OCI-LY7 (cell line): ENCODE data around the gene NAA20. TPM values are rescaled to one million over a fixed set of nuclear protein-coding genes. Genes with fewer than 3 reads are reported as not detected.

Source experiments
- BruUV-seq: library from RNA; stranded (reverse); fragments of 400-500 nt; replicated peaks from 2 replicates; lab custom pipeline; 2021; lab: Mats Ljungman, UMichigan
- CTCF ChIA-PET: fragments of 300-600 bp; sonication (Branson Sonifier 250); formaldehyde crosslinking; loops from one replicate; lab custom pipeline; 2022; ENCODE audit warnings: antibody characterized with exemption; ENCODE audit not compliant: unreplicated experiment; lab: Charles Lee
- POLR2A ChIA-PET: fragments of 300-600 bp; sonication (Branson Sonifier 250); formaldehyde crosslinking; loops from one replicate; lab custom pipeline; 2022; ENCODE audit warnings: antibody characterized with exemption; lab: Charles Lee
- DNase-seq: peaks from one replicate; pipeline ENCODE4 v3.0.0-alpha.2; 2015; ENCODE audit warnings: low spot score
- H2AFZ ChIP-seq: fragments of 200-600 bp; sonication (generic), shearing (Covaris generic); 2 replicates; pipeline ENCODE4 v1.6.1; 2014; ENCODE audit warnings: mild to moderate bottlenecking, antibody characterized with exemption, low read length, moderate library complexity
- H3K27ac ChIP-seq: fragments of 200-600 bp; sonication (generic); 2 replicates; pipeline ENCODE4 v1.5.1; 2014; ENCODE audit warnings: mixed run types, low read depth, mild to moderate bottlenecking, moderate library complexity, low read length, inconsistent platforms; ENCODE audit not compliant: poor library complexity, severe bottlenecking
- H3K36me3 ChIP-seq: fragments of 200-600 bp; sonication (generic); 2 replicates; pipeline ENCODE4 v1.6.1; 2014; ENCODE audit warnings: mild to moderate bottlenecking, antibody characterized with exemption, low read length, moderate library complexity, mixed read lengths; ENCODE audit not compliant: insufficient read depth
- H3K4me1 ChIP-seq: fragments of 200-600 bp; sonication (generic); 2 replicates; pipeline ENCODE4 v1.5.1; 2014; ENCODE audit warnings: mild to moderate bottlenecking, low read length; ENCODE audit not compliant: insufficient read depth, poor library complexity, severe bottlenecking
- H3K4me2 ChIP-seq: fragments of 200-600 bp; sonication (generic); 2 replicates; pipeline ENCODE4 v1.6.1; 2014; ENCODE audit warnings: mild to moderate bottlenecking, low read length
- H3K4me3 ChIP-seq: fragments of 200-600 bp; sonication (generic); 2 replicates; pipeline ENCODE4 v1.5.1; 2014; ENCODE audit warnings: mild to moderate bottlenecking, low read depth, low read length; ENCODE audit not compliant: poor library complexity, severe bottlenecking
- H3K79me2 ChIP-seq: fragments of 200-600 bp; sonication (generic); 2 replicates; pipeline ENCODE4 v1.6.1; 2016; ENCODE audit warnings: low read depth, mild to moderate bottlenecking, low read length, moderate library complexity, mixed read lengths; ENCODE audit not compliant: insufficient read depth
- H3K9me2 ChIP-seq: fragments of 200-600 bp; sonication (generic); 2 replicates; pipeline ENCODE4 v1.6.1; 2016; ENCODE audit warnings: mild to moderate bottlenecking, low read length, mixed read lengths; ENCODE audit not compliant: insufficient read depth
- H3K9me3 ChIP-seq: fragments of 200-600 bp; sonication (generic); 2 replicates; pipeline ENCODE4 v1.6.1; 2014; ENCODE audit warnings: mild to moderate bottlenecking, mixed run types, low read length, mixed read lengths
- H4K20me1 ChIP-seq: fragments of 200-600 bp; sonication (generic); 2 replicates; pipeline ENCODE4 v1.6.1; 2014; ENCODE audit warnings: mild to moderate bottlenecking, antibody characterized with exemption, low read length, moderate library complexity, mixed read lengths; ENCODE audit not compliant: insufficient read depth
- CTCF ChIP-seq: fragments of 200-600 bp; sonication (generic); conservative IDR thresholded peaks from 2 replicates; pipeline ENCODE4 v1.5.1; 2014; ENCODE audit warnings: mild to moderate bottlenecking, antibody characterized with exemption, low read length, moderate library complexity, mixed read lengths
- EZH2phosphoT487 ChIP-seq: fragments of 200-600 bp; sonication (generic); IDR thresholded peaks from 2 replicates; pipeline ENCODE4 v1.6.1; 2018; ENCODE audit warnings: low read depth, borderline replicate concordance, mild to moderate bottlenecking, mixed run types, antibody characterized with exemption, low read length, moderate library complexity, mixed read lengths
- intact Hi-C: fragments of 100-400 bp; cut with micrococcal nuclease; formaldehyde crosslinking; loops from one replicate; pipeline ENCODE4 v1.10.0; 2022; ENCODE audit not compliant: unreplicated experiment
- total RNA-seq, 2 experiments: library from RNA; depleted of rRNA in 1 of 2; stranded (reverse); fragments of >200 nt in 1 of 2; shearing (Covaris generic) in 1 of 2; gene quantifications; 2 replicates each; pipeline ENCODE4 v1.2.3, GENCODE V29; 2014 to 2022

The NAA20 gene
- total RNA-seq, 2 experiments from 2014 or later = 37.5 to 62.4 TPM

DNA sequence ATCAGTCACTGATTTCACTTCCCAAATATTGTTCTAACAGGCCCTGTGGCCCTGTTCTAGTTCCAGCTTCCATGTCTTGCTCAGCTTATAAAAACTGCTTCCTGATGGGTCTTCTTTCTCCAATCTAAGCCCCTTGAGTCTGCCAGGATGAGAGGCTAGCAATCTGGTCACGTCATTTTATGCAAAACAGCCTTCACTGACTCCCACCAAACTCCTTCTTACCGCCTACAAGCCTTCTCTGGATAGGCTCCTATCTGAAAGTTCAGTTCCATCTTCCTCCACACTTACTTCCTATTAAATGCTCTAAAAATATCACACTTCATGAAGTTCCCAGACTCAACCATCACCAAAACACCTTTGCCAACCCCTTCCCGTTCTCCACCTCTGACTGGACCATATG lies 19.6 kb downstream of the NAA20 start:
- Histone ChIP-seq H3K27ac (no peak overlapping the region), H4K20me1 (no peaks in the 10 kb centered on the region), H3K9me2 (no peaks in the 10 kb centered on the region), H3K4me3 (no peak overlapping the region), H3K4me2 (no peak overlapping the region), H2AFZ (no peak overlapping the region), H3K4me1 (no peaks in the 10 kb centered on the region), H3K36me3 (peaks cover 99% of the 10 kb centered on the region), H3K9me3 (no peaks in the 10 kb centered on the region), H3K79me2 (no peaks in the 10 kb centered on the region; the same call in 1 of the 2 replicates)
- ChIA-PET POLR2A (interaction anchor here (1.3 kb wide), 1 partner anchor 14 kb away, joined by 4 read pairs; no protein-coding TSS in a partner anchor), CTCF (no interaction called here)
- intact Hi-C loops = no loop called here
- TF ChIP-seq CTCF = no peak
- no peak for TF ChIP-seq EZH2phosphoT487
- no peak for DNase-seq
- no TSS peak for BruUV-seq

- H3K9me3 ChIP-seq = no peaks in the 10 kb centered on the region
- H2AFZ ChIP-seq = no peak overlapping the region
- BruUV-seq = no TSS peak
- ChIA-PET POLR2A (interaction anchor here (0.7 kb wide), 1 partner anchor 10 kb away, joined by 3 read pairs; no protein-coding TSS in a partner anchor), CTCF (no interaction called here)
- intact Hi-C loops = no loop called here
- H3K9me2 ChIP-seq = no peaks in the 10 kb centered on the region
- no peaks in the 10 kb centered on the region for H3K4me1 ChIP-seq
- no peak overlapping the region for H3K27ac ChIP-seq
- peaks cover 99% of the 10 kb centered on the region for H3K36me3 ChIP-seq
- H3K79me2 ChIP-seq = no peaks in the 10 kb centered on the region
- H4K20me1 ChIP-seq = no peaks in the 10 kb centered on the region
- no peak overlapping the region for H3K4me3 ChIP-seq
- DNase-seq = no peak
- TF ChIP-seq EZH2phosphoT487 (no peak), CTCF (no peak)
- no peak overlapping the region for H3K4me2 ChIP-seq
These were observed 20.8 kb downstream of the NAA20 start for GRCh38 chr20:20037960-20038359.

DNA sequence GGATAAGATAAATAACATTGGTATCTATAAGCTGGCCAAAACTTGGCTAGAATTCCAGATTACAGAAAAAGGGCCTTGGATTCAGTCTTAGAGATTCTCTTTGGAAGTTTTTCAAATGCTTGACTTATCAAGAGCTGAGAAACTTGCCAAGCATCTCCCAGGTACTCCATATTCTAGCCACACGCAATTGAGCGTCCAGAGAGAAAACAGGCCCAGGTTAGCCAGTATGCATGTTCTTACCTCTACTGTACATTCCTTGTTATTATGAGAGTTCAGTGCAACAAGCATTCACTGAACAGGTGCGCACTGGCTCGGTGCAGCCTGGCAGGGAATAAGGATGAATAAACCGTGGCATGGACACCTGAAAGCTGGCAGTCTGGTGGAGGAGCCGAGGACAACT lies 21.4 kb downstream of the NAA20 start:
- CTCF ChIA-PET = no interaction called here
- Histone ChIP-seq H3K9me2 (no peaks in the 10 kb centered on the region), H3K4me3 (no peak overlapping the region), H3K9me3 (no peaks in the 10 kb centered on the region), H4K20me1 (no peaks in the 10 kb centered on the region), H3K79me2 (no peaks in the 10 kb centered on the region), H3K4me2 (no peak overlapping the region), H3K36me3 (peaks cover 99% of the 10 kb centered on the region), H3K4me1 (no peaks in the 10 kb centered on the region), H2AFZ (no peak overlapping the region), H3K27ac (no peak overlapping the region)
- no peak for TF ChIP-seq CTCF
- no peak for DNase-seq
- POLR2A ChIA-PET = no interaction called here
- no TSS peak for BruUV-seq
- intact Hi-C loops = no loop called here
